ENCODE measurements around the gene NEURL3.

- TF ChIP-seq ZNF561 (tag by site-specific recombination; IDR thresholded peaks at IDR 0.05; ENCODE audit: borderline replicate concordance) (no peak), MZF1 (tag by site-specific recombination; IDR thresholded peaks at IDR 0.05; ENCODE audit: borderline replicate concordance) (no peak), ZNF837 (tag by site-specific recombination; IDR thresholded peaks at IDR 0.05) (no peak), SALL2 (tag by site-specific recombination; IDR thresholded peaks at IDR 0.05; ENCODE audit: borderline replicate concordance) (no peak), BCL11A (tag by site-specific recombination; IDR thresholded peaks at IDR 0.05; ENCODE audit: low read depth) (no peak), TRIM28 (IDR thresholded peaks at IDR 0.05; ENCODE audit: borderline replicate concordance, low read length) (no peak), ZNF660 (tag by site-specific recombination; IDR thresholded peaks at IDR 0.05) (no peak), GLIS1 (tag by site-specific recombination; IDR thresholded peaks at IDR 0.05) (no peak)
- TF ChIP-seq, protein P1, sequence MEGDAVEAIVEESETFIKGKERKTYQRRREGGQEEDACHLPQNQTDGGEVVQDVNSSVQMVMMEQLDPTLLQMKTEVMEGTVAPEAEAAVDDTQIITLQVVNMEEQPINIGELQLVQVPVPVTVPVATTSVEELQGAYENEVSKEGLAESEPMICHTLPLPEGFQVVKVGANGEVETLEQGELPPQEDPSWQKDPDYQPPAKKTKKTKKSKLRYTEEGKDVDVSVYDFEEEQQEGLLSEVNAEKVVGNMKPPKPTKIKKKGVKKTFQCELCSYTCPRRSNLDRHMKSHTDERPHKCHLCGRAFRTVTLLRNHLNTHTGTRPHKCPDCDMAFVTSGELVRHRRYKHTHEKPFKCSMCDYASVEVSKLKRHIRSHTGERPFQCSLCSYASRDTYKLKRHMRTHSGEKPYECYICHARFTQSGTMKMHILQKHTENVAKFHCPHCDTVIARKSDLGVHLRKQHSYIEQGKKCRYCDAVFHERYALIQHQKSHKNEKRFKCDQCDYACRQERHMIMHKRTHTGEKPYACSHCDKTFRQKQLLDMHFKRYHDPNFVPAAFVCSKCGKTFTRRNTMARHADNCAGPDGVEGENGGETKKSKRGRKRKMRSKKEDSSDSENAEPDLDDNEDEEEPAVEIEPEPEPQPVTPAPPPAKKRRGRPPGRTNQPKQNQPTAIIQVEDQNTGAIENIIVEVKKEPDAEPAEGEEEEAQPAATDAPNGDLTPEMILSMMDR (tag by site-specific recombination; IDR thresholded peaks at IDR 0.05): no peak
Measured at GRCh38 chr2:96527286-96528005, 22.3 kb upstream of the NEURL3 start.

All from HEK293 (cell line).